H1 (cell line): ENCODE data around the gene SHISA8. TPM values are rescaled to one million over a fixed set of nuclear protein-coding genes. Genes with fewer than 3 reads are reported as not detected.

Source experiments
- GABPA ChIP-seq: IDR thresholded peaks from 2 replicates; pipeline ENCODE4 v1.6.1; 2011; ENCODE audit warnings: mild to moderate bottlenecking, low read length, moderate library complexity, borderline replicate concordance; ENCODE audit not compliant: insufficient read depth
- MAFK ChIP-seq: IDR thresholded peaks from 2 replicates; pipeline ENCODE4 v1.6.1; 2012; ENCODE audit warnings: low read depth, mild to moderate bottlenecking, improper control_type of control experiment, low read length
- NRF1 ChIP-seq: IDR thresholded peaks from 2 replicates; pipeline ENCODE4 v1.6.1; 2011; ENCODE audit warnings: mild to moderate bottlenecking, low read depth, low read length, improper control_type of control experiment
- YY1 ChIP-seq: IDR thresholded peaks from 2 replicates; pipeline ENCODE4 v1.6.1; 2011; ENCODE audit warnings: low read depth, mild to moderate bottlenecking, low read length
- polyA plus RNA-seq, 7 experiments: library from polyadenylated mRNA; depleted of rRNA in 3 of 7; stranded (reverse) in 5 of 7; unstranded in 2 of 7; fragments of >200 nt in 5 of 7; fragments of 200-250 nt in 2 of 7; gene quantifications; 1 replicate in 5 of 7; 2 replicates in 1 of 7; 4 replicates in 1 of 7; pipeline versions ENCODE4 v1.2.1 to v1.2.3, GENCODE V29; 2011 to 2013; ENCODE audit warnings: missing spikeins in 2 of 7, mixed read lengths in 2 of 7
- total RNA-seq: library from RNA; stranded (reverse); fragmentation: NEBNext Ultra II Directional; extraction: Animal tissue kit (Norgen Biotek cat#: 25700); gene quantifications from 2 replicates; pipeline ENCODE4 v1.2.1, GENCODE V29; 2021
- TF ChIP-seq, protein P1 (sequence below): IDR thresholded peaks from 2 replicates; pipeline ENCODE4 v1.6.1; 2012; ENCODE audit warnings: inconsistent platforms

The SHISA8 gene
- total and polyA plus RNA-seq, 2 of the 8 experiments (the other 6 are each of a cell fraction or from before 2014, with no cell fraction given), result 0.14 to 0.89 TPM

DNA sequence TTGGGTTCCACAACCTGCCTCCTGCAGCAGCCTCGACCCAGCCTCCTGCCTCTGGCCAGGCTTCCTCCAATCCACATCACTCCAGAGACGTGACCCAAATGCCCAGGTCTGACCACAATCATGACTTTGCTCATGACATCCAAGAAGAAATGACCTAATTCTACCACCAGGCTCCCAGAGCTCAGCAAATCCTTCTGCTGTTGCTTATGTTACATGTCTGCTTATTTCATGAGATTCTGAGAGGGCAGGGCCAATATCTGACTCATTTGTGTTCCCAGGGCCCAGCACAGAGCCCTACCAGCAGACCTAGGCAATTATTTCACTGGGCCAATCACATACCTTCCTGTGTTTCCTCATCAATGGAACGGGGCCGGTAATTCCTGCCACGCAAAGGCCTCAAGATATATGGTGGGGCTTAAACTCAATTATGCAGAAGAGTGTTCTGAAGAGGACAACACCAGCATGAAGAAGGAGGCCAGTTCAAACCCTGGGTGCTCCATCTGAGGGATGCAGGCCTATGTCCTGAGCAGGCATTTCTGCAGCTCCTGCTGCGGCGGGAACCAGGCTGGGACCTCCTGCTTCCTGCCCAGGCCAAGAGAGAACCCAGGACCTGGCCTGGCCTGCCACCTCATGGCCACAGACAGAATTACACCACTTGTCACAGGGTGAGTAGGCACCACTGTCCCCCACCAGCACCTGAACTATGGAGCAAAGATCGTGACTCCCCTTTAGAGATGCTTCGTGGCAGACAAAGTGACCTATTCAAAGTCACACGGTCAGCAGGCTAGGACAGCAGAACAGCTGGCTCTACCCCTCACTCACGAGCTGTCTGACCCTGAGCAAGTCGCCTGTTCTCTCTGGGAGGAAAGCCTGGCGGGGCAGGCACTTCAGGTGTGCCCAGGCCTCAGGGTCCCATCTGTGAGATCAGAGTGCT, 26.2 kb upstream of the SHISA8 start (continued):
- TF ChIP-seq MAFK (0 out of 2 replicates have a peak, but pooled peaks have one; percentile 18), GABPA (peak; percentile 72; the same call in 1 of the 2 replicates), YY1 (0 out of 2 replicates have a peak, but pooled peaks have one; percentile 39), NRF1 (no peak)
- TF ChIP-seq, protein P1, sequence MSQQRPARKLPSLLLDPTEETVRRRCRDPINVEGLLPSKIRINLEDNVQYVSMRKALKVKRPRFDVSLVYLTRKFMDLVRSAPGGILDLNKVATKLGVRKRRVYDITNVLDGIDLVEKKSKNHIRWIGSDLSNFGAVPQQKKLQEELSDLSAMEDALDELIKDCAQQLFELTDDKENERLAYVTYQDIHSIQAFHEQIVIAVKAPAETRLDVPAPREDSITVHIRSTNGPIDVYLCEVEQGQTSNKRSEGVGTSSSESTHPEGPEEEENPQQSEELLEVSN, result 0 out of 2 replicates have a peak, but pooled peaks have one; percentile 51
- TF ChIP-seq, all 59 proteins: peak for 8
